Inflammatory macrophage treated with lipopolysaccharide for 1 hour (primary cell): ENCODE data around the gene LAMA3.

Experiments used
- DNase-seq, 2 donors: peaks; one replicate each; pipeline ENCODE4 v3.0.0-alpha.2; 2020 to 2022

The LAMA3 gene

DNA sequence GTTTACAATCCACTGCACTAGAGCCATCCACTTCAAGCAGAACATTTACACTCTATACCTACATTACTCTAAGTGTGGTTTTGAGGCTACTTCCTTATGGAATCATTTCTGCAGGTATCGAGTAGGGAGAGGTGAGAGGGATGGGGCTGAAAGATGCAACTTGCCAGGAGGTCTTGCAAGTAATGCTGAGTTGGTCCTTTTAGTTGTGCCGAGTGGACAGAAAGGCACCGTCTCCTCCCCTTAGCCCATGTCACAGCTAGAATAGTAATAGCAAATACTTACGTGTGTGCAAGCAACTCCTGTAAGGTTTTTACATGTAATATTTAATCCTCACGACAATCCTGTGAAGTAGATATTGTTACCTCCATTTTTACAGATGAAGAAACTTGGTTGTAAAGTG, 166.5 kb downstream of the LAMA3 start:
- no peak for DNase-seq

DNA sequence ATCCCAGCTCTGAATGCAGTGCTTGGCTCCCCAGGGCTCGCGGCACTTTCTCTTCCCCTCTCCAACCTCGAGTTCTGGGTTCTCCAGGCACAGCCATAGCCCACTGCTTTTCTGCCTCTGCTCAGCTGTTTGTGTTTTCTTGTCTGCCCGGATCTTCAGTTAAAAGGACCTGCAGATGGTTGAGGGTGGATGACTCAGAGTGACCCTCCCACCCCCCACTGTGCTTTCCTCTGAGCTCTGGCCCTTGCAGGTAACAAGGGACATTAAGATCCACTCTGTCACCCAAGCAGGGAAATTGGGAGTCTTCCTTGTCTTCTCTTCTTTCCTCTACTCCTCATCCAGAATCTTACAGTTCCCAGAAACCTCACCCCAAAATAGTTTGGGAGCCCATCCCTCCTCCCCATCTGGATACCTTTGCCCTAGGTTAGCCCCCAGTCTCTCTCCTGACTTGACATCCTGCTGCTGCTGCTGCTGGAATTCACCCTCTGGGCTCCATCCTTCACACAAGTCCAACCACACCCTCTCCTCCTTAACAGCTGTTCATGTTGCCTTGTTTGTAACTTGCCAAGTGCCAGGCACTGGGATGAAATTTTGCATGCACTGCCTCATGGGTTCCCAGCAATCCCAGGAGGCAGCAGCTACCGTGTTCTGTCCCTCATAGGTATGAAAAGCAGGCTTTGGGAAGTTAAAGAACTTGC, 167.4 kb downstream of the LAMA3 start:
- no peak for DNase-seq

- DNase-seq, result no peak
These were observed 167.9 kb downstream of the LAMA3 start for GRCh38 chr18:23857164-23857552.

DNA sequence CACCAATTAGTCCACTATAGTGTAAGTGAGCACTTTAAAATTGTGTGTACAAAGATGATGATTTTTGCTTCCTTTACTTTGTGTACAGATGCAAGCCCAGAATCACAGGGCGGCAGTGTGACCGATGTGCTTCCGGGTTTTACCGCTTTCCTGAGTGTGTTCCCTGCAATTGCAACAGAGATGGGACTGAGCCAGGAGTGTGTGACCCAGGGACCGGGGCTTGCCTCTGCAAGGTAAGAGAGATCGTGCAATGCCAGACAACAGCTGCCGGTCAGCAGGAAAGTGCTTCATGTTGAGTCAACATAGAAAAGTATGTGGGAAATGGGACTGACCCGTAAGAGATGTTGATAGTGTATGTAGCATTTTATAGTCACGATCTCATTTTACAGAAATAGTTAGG, 168.5 kb downstream of the LAMA3 start:
- DNase-seq, result no peak

- peak; percentile 55 to 66 for DNase-seq
These were observed 170.4 kb downstream of the LAMA3 start for GRCh38 chr18:23859466-23860336.

- no peak for DNase-seq
These were observed 172.1 kb downstream of the LAMA3 start for GRCh38 chr18:23861326-23861725.

DNA sequence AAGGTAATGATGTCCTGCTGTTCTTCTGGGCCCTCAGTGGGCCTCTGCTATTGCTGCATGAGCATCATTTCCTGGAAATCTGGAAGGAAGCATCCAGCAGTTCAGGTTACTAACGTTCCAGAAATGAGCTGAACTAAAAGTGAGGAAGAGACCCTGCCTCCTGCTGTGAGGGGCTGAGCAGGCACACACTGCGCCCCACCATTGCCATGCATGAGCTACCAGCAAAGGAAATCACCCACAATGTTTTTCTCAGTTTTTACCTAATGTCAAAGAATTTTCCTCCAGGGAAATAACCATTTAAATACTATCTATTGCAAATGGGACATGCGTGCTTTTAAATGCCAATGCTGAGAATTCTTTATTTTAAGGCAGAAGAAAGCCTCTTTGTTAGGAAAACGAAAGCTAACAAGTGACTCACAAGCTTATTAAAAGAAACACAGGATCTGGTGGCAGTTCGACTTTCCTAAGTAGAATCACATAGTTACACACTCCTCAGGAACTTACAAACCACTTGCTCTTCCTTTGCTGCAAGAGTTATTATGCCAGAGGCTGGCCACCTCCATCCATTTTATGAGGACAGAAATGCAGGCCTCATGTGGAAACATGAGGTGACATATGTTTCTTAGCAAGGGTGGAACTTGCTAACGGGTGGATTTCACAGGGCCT, 172.7 kb downstream of the LAMA3 start:
- DNase-seq, result peak; percentile 71 to 74

GRCh38 chr18:23864624-23865023, 175.4 kb downstream of the LAMA3 start:
- DNase-seq, result no peak

DNA sequence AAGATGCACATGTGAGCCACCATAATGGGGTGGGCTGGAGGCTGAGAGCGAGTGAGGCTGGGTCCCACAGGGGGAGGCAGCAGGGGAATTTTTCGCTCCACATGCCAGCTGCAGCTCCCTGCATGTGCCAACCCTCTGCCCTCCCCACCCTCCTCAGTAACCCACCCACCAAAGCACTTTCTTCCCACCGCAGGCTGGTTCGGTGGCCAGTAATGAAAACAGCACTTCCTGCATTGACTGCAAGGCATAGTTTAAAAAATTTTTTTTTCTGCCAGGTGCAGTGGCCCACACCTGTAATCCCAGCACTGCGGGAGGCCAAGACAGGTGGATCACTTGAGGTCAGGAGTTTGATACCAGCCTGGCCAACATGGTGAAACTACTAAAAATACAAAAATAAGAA, 177.8 kb downstream of the LAMA3 start:
- no peak for DNase-seq

DNA sequence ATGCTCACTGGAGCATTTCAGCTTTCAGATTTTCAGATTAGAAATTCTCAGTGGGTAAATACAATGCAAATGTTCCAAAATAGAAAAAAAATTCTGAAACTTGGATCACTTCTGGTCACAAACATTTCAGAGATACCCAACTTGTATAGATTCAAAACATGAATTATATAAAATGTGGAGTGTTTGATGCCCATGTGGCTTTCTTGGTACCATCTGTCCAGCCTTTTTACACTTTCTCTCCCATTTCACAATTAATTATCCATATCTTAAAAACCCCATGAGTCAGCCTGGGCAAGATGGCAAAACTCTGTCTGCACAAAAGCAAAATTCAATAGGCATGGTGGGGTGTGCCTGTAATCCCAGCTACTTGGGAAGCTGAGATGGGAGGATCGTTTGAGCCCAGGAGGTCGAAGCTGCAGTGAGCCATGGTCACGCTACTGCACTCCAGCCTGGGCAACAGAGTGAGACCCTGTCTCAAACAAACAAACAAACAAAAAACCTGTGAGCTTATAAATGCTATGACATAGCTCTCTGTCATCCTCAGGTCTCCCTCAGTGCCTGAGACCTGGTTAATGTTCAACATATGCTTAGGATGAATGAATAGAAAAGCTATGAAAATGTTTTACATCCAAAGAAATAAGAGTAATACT, 179.0 kb downstream of the LAMA3 start:
- no peak for DNase-seq

DNA sequence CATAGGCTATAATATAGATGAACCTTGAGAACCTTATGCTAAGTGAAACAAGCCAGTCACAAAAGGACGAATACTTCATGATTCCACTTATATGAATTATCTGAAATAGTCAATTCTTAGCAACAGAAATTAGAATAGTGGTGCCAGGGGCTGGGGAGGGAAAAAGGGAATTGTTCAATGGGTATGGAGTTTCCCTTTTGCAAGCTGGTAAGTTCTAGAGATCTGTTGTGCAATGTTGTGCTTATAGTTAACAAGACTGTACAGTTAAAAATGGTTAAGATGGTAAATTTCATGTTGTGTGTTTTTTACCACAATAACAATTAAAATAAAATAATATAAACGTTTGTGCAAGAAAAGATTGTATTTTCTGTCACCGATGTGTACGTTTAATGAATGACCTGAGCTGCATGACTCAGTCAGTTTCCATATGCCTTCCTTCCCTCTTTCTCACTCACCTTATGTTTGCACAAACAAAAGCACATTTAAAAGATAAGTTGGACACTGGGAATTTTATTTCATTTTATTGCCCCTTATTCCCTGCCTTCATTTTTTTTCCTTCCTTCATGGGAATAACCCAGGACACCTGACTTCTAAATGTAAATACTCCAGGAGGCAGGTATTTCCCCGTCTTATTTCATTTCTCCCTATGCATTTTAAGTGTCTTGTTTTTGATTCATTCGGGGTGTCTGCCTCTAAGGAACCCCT, 181.6 kb downstream of the LAMA3 start:
- peak; percentile 55 to 59 for DNase-seq

- DNase-seq, result peak; percentile 13 to 35
These were observed 182.2 kb downstream of the LAMA3 start for GRCh38 chr18:23871410-23871809.

DNA sequence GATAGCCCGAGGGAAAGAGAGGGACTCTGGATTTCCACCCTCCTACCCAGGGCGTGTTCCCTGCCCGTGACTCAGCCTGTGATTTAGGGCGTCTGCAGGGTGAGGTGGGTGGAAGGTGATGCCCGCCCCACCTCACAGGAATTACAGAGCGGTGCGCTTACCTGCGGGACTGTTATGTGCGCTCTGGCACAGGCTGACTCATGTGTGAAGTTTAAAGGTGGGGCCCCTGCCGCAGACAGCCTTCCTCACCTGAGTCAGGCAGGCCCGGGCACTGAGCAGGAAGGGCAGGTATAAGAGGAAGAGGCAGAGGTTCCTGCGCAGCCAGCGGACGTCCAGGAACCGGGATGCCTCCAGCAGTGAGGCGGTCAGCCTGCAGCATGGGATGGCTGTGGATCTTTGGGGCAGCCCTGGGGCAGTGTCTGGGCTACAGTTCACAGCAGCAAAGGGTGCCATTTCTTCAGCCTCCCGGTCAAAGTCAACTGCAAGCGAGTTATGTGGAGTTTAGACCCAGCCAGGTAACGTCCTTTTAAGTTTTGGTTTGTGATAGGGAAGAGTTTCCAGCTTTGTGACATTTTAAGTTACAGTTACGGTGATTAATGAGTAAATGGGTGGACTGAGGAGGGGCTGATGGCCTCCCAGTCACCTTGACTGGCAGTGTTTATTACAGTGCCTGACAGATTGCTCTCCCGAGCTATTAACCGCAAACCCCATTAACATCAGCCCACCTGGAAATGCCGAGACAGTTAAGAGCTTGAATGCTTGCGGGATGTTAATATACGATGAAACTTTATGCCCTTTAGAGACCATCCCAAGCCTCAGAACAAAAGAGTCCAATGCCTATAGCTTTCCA, 183.7 kb downstream of the LAMA3 start:
- DNase-seq, result no peak

- no peak for DNase-seq
These were observed 187.0 kb downstream of the LAMA3 start for GRCh38 chr18:23875966-23876895.

DNA sequence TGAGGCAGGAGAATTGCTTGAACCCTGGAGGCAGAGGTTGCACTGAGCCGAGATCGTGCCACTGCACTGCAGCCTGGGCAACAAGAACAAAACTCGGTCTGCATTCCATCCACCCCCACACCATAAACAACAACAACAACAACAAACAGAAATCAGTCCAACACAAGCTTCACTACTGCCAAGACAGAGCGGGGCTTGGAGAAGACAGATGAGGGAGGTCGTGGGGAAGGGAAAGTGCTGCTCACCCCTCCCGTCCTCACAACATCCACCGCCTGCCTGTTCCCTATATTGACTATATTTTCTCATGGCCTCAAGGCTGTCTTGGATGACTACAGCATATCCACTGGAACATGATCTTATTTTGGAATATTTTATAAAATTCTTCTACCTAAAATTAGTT, 187.7 kb downstream of the LAMA3 start:
- DNase-seq, result no peak

GRCh38 chr18:23877371-23877770, 188.1 kb downstream of the LAMA3 start:
- DNase-seq, result no peak

GRCh38 chr18:23878336-23878900, 189.2 kb downstream of the LAMA3 start:
- DNase-seq, result no peak

- DNase-seq, result no peak
These were observed 189.9 kb downstream of the LAMA3 start for GRCh38 chr18:23879126-23879525.

- DNase-seq, result no peak
These were observed 190.3 kb downstream of the LAMA3 start for GRCh38 chr18:23879544-23879943.

DNA sequence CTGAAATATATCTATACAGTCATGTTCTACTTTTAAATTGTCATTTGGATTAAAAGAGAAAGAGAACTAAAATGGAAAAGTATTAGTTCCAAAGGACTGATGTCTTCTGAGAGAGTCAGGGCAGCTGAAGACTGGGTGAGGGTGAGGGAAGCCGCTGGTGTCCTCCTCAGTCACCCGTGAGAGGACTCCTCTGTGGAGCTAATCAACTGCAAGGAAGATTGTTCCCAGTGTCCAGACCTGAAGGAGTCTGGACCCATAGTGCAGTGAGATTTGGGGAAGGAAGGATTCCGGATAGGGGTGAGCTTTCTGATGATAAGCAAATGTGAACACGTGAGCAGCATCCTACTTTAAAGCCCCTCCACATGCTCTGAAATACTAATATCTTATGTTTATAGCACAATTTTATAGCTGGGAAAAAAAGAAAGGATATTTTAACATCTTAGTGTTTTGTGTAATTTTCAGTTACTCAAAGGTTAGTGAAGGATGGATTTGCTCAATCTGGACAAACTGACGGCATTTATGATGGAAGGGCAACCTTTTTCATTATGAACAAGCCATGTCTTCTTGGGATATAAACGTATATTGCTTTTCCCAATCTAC, 190.8 kb downstream of the LAMA3 start:
- no peak for DNase-seq
